Measurements from ENCODE around the gene SYCN.

- TF ChIP-seq REST (IDR thresholded peaks at IDR 0.05; ENCODE audit: low read depth) (no peak), TCF7L2 (IDR thresholded peaks at IDR 0.05; ENCODE audit: borderline replicate concordance, extremely low read depth, insufficient read depth, insufficient read length) (no peak), SIN3A (IDR thresholded peaks at IDR 0.05; ENCODE audit: low read depth) (no peak), ELF1 (IDR thresholded peaks at IDR 0.05; ENCODE audit: borderline replicate concordance, low read depth) (no peak), EZH2 (IDR thresholded peaks at IDR 0.05) (no peak), POLR2AphosphoS5 (IDR thresholded peaks at IDR 0.05; ENCODE audit: low read depth, low read length) (no peak; the same call in 1 of the 2 replicates), ZNF274 (IDR thresholded peaks at IDR 0.05; ENCODE audit: low read depth, low read length) (no peak), EGR1 (IDR thresholded peaks at IDR 0.05; ENCODE audit: low read depth) (no peak), POLR2A (IDR thresholded peaks at IDR 0.05; ENCODE audit: borderline replicate concordance, extremely low read depth, insufficient read depth, insufficient read length) (no peak)
- TF ChIP-seq, protein P1, sequence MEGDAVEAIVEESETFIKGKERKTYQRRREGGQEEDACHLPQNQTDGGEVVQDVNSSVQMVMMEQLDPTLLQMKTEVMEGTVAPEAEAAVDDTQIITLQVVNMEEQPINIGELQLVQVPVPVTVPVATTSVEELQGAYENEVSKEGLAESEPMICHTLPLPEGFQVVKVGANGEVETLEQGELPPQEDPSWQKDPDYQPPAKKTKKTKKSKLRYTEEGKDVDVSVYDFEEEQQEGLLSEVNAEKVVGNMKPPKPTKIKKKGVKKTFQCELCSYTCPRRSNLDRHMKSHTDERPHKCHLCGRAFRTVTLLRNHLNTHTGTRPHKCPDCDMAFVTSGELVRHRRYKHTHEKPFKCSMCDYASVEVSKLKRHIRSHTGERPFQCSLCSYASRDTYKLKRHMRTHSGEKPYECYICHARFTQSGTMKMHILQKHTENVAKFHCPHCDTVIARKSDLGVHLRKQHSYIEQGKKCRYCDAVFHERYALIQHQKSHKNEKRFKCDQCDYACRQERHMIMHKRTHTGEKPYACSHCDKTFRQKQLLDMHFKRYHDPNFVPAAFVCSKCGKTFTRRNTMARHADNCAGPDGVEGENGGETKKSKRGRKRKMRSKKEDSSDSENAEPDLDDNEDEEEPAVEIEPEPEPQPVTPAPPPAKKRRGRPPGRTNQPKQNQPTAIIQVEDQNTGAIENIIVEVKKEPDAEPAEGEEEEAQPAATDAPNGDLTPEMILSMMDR (IDR thresholded peaks at IDR 0.05 in 2 of 3, conservative IDR thresholded peaks at IDR 0.05 in 1 of 3; ENCODE audit: borderline replicate concordance in 1 of 3, insufficient read depth in 1 of 3, low read depth in 2 of 3, low read length in 2 of 3), result no peak
Measured at GRCh38 chr19:39237200-39238184, 33.4 kb upstream of the SYCN start.

Data from HCT116 (cell line).